Fibroblast of villous mesenchyme (primary cell): Measurements from ENCODE around the gene RASSF4. TPM values are rescaled to one million over a fixed set of nuclear protein-coding genes. Genes with fewer than 3 reads are reported as not detected.
A peak's percentile ranks its signal among the peaks of the same experiment; 100 is the strongest.

Source experiments
- DNase-seq: peaks from one replicate; pipeline ENCODE4 v3.0.0-alpha.2; 2010; ENCODE audit warnings: low read depth
- H3K4me3 ChIP-seq: 2 replicates; pipeline ENCODE4 v1.5.1; 2011; ENCODE audit warnings: low read depth, mild to moderate bottlenecking, low read length
- CTCF ChIP-seq: IDR thresholded peaks from 2 replicates; pipeline ENCODE4 v1.5.1; 2012; ENCODE audit warnings: low read depth, mild to moderate bottlenecking, low read length; ENCODE audit not compliant: insufficient read depth
- total RNA-seq: library from RNA; depleted of rRNA; stranded (reverse); fragments of >200 nt; gene quantifications from 2 replicates; pipeline ENCODE4 v1.2.3, GENCODE V29; 2012

The RASSF4 gene
- total RNA-seq, 1 donor, result 6.0 TPM

- no peak overlapping the region for H3K4me3 ChIP-seq
- no peak for DNase-seq
- no peak for TF ChIP-seq CTCF
These were observed 17.0 kb downstream of the RASSF4 start for GRCh38 chr10:44976352-44977198.

GRCh38 chr10:44977287-44978212 lies 17.9 kb downstream of the RASSF4 start:
- no peak for DNase-seq
- peak overlapping the region; percentile 49 for H3K4me3 ChIP-seq
- TF ChIP-seq CTCF, result no peak

- no peak for DNase-seq
- peak overlapping the region; percentile 49 for H3K4me3 ChIP-seq
- TF ChIP-seq CTCF, result no peak
These were observed 18.6 kb downstream of the RASSF4 start for GRCh38 chr10:44978213-44978569.

- DNase-seq, result peak; percentile 83
- peak within 1 kb of the TSS; percentile 49 for H3K4me3 ChIP-seq
- no peak for TF ChIP-seq CTCF
These were observed 19.1 kb downstream of the RASSF4 start, which contains the start of gene DEPP1 for GRCh38 chr10:44978570-44979280. Gene DEPP1, minus strand, starts transcription at chr10:44978809. Its CDS starts 779 bp downstream, at chr10:44978030.

- no peak for TF ChIP-seq CTCF
- no peak for DNase-seq
- no peak overlapping the region for H3K4me3 ChIP-seq
These were observed 19.9 kb downstream of the RASSF4 start for GRCh38 chr10:44979281-44980191.
